HG03280 (cell line): ENCODE data around the gene ATP2A1.
A peak's percentile ranks its signal among the peaks of the same experiment; 100 is the strongest.

Source experiments
- ATAC-seq: cut with Tn5 transposase; IDR thresholded peaks from one replicate; pipeline ENCODE4 v1.9.1; 2021; ENCODE audit warnings: mild to moderate bottlenecking, moderate library complexity; ENCODE audit not compliant: unreplicated experiment

The ATP2A1 gene

DNA sequence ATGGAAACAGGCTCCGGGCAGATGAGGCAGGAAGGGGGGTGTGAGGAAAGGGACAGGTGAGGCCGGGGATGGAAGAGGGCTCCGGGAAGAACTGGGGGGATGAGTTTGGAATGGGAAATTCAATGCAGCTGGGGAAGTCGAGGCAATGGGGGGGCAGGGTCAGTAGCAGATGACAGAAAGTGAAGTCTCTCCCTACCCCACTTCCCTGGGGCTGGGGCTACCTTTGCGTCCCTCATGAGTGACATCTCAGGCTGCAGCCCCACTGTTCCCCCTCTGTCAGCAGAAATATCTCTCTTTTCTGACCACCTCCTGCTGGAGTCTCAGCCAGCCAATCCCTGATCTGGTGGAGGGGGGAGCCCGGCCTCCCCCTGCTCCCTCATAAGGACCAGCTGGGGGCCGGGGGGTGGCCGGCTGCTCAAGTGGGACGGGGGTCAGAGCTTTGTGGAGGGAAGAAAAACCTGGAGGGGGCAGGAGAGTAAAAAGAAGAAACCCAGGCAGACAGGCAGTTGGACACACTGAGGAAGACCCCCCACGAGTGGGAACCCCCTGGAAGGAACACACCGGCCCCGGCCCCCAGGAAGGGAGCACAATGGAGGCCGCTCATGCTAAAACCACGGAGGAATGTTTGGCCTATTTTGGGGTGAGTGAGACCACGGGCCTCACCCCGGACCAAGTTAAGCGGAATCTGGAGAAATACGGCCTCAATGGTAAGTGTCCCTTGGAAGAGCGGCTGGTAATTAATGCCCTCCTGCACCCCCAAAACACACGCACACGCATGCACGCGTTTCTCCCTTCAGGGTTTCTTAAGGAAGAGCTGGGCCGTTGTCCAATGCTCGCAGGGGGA is at the start of gene ATP2A1:
Gene ATP2A1, plus strand, starts transcription at position 406 of the 844 bp plus-strand sequence. Its CDS starts 184 bp downstream, at position 590.
- no peak for ATAC-seq

GRCh38 chr16:28829747-28830146 is 48.5 kb upstream of the ATP2A1 start:
- no peak for ATAC-seq

GRCh38 chr16:28830531-28830930 is 47.8 kb upstream of the ATP2A1 start:
- ATAC-seq, result no peak

DNA sequence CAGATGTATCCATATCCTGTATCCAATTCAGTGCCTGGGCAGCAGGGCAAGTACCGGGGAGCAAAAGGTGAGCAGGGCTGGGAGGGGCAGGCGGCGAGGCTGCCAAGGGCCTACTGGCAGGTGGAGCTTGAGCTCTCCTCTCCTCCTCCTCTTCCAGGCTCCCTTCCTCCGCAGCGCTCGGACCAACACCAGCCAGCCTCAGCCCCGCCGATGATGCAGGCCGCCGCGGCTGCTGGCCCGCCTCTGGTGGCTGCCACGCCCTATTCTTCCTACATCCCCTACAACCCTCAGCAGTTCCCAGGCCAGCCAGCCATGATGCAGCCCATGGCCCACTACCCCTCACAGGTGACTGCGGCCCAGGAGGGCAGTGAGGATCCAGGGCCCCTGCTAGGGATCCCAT is 43.9 kb upstream of the ATP2A1 start:
- no peak for ATAC-seq

- no peak for ATAC-seq
Measured at GRCh38 chr16:28834873-28835863, 43.1 kb upstream of the ATP2A1 start.

DNA sequence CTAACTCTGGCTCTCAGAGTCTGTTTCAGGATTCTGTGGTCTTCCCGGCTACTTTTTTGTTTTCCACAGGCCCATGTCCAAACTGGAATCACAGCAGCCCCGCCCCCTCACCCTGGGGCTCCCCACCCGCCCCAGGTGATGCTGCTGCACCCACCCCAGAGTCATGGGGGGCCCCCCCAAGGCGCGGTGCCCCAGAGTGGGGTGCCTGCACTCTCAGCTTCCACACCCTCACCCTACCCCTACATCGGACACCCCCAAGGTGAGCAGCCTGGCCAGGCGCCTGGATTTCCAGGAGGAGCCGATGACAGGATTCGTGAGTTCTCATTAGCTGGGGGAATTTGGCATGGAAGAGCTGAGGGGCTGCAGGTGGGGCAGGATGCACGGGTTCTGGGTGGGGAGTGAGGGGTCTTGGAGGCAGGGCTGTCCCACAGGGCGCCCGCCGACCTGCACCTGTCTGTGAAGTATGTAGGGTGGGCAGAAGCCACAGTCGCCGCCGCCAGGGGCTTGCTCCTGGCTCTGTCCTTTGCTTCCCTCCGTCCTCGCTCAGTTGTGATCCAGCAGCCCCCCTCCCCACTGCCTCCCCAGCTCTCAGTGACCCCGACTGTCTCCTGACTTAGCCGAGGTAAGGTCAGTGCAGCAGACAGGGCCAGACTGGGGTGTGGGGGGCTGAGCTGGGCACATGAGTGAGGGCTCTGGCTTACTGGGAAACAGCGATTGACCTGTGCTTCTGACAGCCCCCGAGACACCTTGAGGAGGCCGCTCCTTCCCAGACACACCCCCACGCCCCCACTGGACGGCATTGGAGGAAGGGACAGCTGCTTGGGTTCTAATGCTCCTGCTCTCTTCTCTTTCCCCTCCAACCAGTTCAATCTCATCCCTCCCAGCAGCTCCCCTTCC is 42.2 kb upstream of the ATP2A1 start:
- no peak for ATAC-seq

- ATAC-seq, result no peak
Measured at GRCh38 chr16:28836761-28837064, 41.6 kb upstream of the ATP2A1 start.

- ATAC-seq, result no peak
Measured at GRCh38 chr16:28837672-28838557, 40.4 kb upstream of the ATP2A1 start.

GRCh38 chr16:28838558-28838918 is 39.8 kb upstream of the ATP2A1 start:
- no peak for ATAC-seq

- ATAC-seq, result no peak
Measured at GRCh38 chr16:28839004-28839639, 39.2 kb upstream of the ATP2A1 start.

GRCh38 chr16:28839899-28840298 is 38.4 kb upstream of the ATP2A1 start:
- no peak for ATAC-seq

GRCh38 chr16:28842696-28843095 is 35.6 kb upstream of the ATP2A1 start:
- ATAC-seq, result no peak

DNA sequence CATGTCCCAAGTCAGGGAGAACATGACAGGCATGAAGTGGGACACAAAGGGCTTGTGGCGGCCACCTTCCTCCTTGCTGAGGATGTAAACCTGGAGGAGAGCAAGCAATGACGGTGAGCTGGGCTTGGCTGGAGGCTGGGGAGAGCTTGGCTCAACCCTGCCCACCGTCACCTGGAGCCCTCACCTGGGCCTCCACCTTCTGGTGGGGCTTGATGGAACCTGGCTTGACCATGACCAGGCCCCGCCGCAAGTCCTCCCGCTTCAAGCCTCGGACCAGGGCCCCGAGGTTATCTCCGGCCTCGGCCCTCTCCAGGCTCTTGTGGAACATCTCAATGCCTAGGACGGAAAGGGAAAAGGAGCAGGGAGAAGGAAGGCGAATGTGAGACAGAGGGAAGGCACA is 34.5 kb upstream of the ATP2A1 start:
- ATAC-seq, result no peak

DNA sequence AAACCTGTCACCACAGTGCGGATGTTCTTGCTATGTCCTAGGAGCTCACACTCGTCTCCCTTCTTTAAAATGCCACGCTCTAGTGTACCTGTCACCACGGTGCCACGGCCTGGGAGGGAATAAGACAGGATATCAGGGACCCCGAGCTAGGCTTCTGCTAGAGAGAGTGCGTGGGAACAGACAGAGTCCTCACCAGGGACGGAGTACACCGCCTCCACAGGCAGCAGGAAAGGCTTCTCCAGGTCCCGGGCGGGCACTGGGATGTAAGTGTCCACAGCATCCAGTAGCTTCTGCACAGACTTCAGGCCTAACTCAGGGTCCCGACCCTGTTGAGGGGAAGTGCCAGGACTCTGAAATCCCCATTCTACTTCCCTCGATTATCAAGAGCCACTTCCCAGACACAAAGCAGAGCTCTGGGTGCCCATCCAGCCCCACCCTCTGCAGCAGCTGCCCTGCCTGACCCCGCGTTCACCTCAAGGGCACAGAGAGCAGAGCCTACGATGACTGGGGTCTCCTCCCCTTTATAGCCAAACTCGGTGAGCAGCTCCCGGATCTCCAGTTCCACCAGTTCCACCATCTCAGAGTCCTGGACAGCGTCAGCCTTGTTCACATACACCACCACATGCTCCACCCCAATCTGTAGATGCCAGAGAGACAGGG is 33.9 kb upstream of the ATP2A1 start:
- ATAC-seq, result no peak

DNA sequence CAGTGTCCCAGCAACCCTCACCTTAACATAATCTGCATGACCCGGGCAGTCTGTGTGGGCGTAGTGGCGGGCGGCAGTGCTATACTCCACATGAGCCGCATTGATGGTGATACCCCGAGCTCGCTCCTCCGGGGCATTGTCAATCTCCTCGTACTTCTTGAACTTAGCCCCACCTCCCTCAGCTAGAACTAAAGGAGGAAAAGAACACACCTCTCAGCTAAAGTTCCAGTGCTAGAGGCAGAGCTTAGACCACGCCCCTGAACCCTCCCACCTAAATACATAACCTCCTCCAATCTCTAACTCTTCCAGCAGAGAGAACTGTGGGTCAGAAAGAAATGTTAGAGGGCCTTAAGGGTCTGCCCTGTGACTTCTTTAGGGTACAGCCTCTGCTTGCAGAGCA is 33.0 kb upstream of the ATP2A1 start:
- ATAC-seq, result no peak

DNA sequence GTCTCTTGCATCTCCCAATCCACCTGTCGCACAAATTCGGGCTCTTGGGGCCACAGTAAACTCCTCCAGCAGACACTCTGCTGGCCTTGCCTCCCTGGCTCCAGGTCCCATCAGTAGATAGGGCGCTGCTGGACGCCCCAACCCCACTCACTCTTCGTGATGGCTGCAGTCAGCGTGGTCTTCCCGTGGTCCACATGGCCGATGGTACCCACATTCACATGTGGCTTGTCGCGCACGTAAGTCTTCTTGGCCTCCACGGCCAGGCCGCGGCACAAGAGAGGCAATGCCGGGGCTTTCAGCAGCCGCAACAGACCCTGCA is 32.6 kb upstream of the ATP2A1 start:
- ATAC-seq, result no peak

- ATAC-seq, result peak; percentile 92
Measured at GRCh38 chr16:28846080-28846932, 32.0 kb upstream of the ATP2A1 start, which contains the start of gene TUFM. TSS of gene TUFM (minus strand) at chr16:28846348. CDS start at chr16:28846269, 79 bp downstream.

- no peak for ATAC-seq
Measured at GRCh38 chr16:28846933-28847273, 31.4 kb upstream of the ATP2A1 start.
